HepG2 (cell line): ENCODE results near the gene TARP.

Source experiments
- ATAC-seq: fragments of 200-7000 bp; cut with Tn5 transposase; 3 replicates; pipeline ENCODE4 v1.9.1; 2020; ENCODE audit warnings: mild to moderate bottlenecking, moderate library complexity
- BruUV-seq: library from RNA; stranded (reverse); fragments of 400-500 nt; replicated peaks from 2 replicates; lab custom pipeline; 2021; lab: Mats Ljungman, UMichigan
- CTCF ChIA-PET: fragments of 300-600 bp; formaldehyde crosslinking; extraction: SDS; loops from one replicate; lab custom pipeline; 2021; ENCODE audit warnings: low total read pairs, inconsistent platforms, low intra/inter-chr PET ratio; lab: Yijun Ruan, JAX
- POLR2A ChIA-PET: fragments of 350-600 bp; sonication (Branson Sonifier 250); formaldehyde crosslinking; loops from one replicate; lab custom pipeline; 2020; ENCODE audit warnings: antibody characterized with exemption, inconsistent platforms; lab: Yijun Ruan, JAX
- DNase-seq: peaks from one replicate; pipeline ENCODE4 v3.0.0-alpha.2; 2015; ENCODE audit warnings: low spot score
- FAIRE-seq: peaks from 3 replicates; lab custom pipeline; 2011; peaks lifted over from hg19 to GRCh38; lab: Jason Lieb, UNC
- H2AFZ ChIP-seq: one replicate; pipeline ENCODE4 v1.6.1; 2011; ENCODE audit warnings: low read length, inconsistent platforms
- H3K27ac ChIP-seq: fragments of 300-600 bp; 3 replicates; pipeline ENCODE4 v1.8.0; 2011; ENCODE audit warnings: mixed run types, mild to moderate bottlenecking, mixed read lengths, low read length, inconsistent platforms; ENCODE audit not compliant: insufficient read depth; ENCODE audit errors: extremely low read length
- H3K27me3 ChIP-seq, 2 experiments: fragments of 200-600 bp in 1 of 2; 2 replicates in 1 of 2; 3 replicates in 1 of 2; pipeline versions ENCODE4 v1.6.0 to v1.8.0; 2011; ENCODE audit warnings: low read length in 2 of 2, mild to moderate bottlenecking in 2 of 2, moderate library complexity in 2 of 2, inconsistent platforms in 1 of 2; ENCODE audit not compliant: insufficient read depth in 2 of 2, control insufficient read depth in 1 of 2
- H3K36me3 ChIP-seq, 2 experiments: fragments of 200-600 bp in 1 of 2; replicated peaks in 1 of 2; 2 replicates in 1 of 2; 3 replicates in 1 of 2; pipeline versions ENCODE4 v1.5.1 to v1.8.0; 2011; ENCODE audit warnings: low read length in 2 of 2, inconsistent platforms in 1 of 2; ENCODE audit not compliant: insufficient read depth in 2 of 2, control insufficient read depth in 1 of 2
- H3K4me1 ChIP-seq: 2 replicates; pipeline ENCODE4 v1.5.1; 2012; ENCODE audit warnings: low read length, inconsistent platforms; ENCODE audit not compliant: insufficient read depth
- H3K4me2 ChIP-seq: 2 replicates; pipeline ENCODE4 v1.6.0; 2011; ENCODE audit warnings: low read depth, low read length, inconsistent platforms
- H3K4me3 ChIP-seq, 3 experiments: fragments of 200-600 bp in 1 of 3; sonication (generic), shearing (Covaris generic) in 1 of 3; replicated peaks in 1 of 3; 2 replicates each; pipeline ENCODE4 v1.5.1; 2011 to 2016; ENCODE audit warnings: low read length in 3 of 3, inconsistent platforms in 2 of 3, low read depth in 2 of 3, mild to moderate bottlenecking in 2 of 3, control low read depth in 1 of 3, mixed read lengths in 1 of 3; ENCODE audit not compliant: insufficient read depth in 1 of 3
- H3K79me2 ChIP-seq: one replicate; pipeline ENCODE4 v1.6.1; 2011; ENCODE audit warnings: low read length, inconsistent platforms; ENCODE audit not compliant: insufficient read depth
- H3K9ac ChIP-seq: 2 replicates; pipeline ENCODE4 v1.6.0; 2011; ENCODE audit warnings: mild to moderate bottlenecking, low read depth, low read length, inconsistent platforms; ENCODE audit not compliant: insufficient read depth
- H3K9me3 ChIP-seq: 2 replicates; pipeline ENCODE4 v1.5.1; 2012; ENCODE audit warnings: mild to moderate bottlenecking, low read length
- H4K20me1 ChIP-seq: 2 replicates; pipeline ENCODE4 v1.6.0; 2011; ENCODE audit warnings: inconsistent platforms, mild to moderate bottlenecking, low read length, moderate library complexity; ENCODE audit not compliant: insufficient read depth
- ESRRA ChIP-seq: sonication (generic); formaldehyde crosslinking; IDR thresholded peaks from 2 replicates; pipeline ENCODE4 v1.5.1; 2020; ENCODE audit warnings: mild to moderate bottlenecking, low read depth, missing genetic modification reagents
- FOXM1 ChIP-seq: sonication (generic); formaldehyde crosslinking; IDR thresholded peaks from 2 replicates; pipeline ENCODE4 v1.5.0; 2020; ENCODE audit warnings: missing genetic modification reagents
- HIVEP1 ChIP-seq: sonication (generic); formaldehyde crosslinking; IDR thresholded peaks from 2 replicates; pipeline ENCODE4 v1.4.0; 2020; ENCODE audit warnings: mild to moderate bottlenecking, missing genetic modification reagents
- NFATC3 ChIP-seq: sonication (generic); formaldehyde crosslinking; IDR thresholded peaks from 2 replicates; pipeline ENCODE4 v1.5.1; 2020; ENCODE audit warnings: mild to moderate bottlenecking, missing genetic modification reagents
- PITX1 ChIP-seq: sonication (generic); formaldehyde crosslinking; IDR thresholded peaks from 2 replicates; pipeline ENCODE4 v1.5.1; 2020; ENCODE audit warnings: mild to moderate bottlenecking, missing genetic modification reagents
- SNRNP70 ChIP-seq: fragments of 200-400 bp; formaldehyde crosslinking; IDR thresholded peaks from 2 replicates; pipeline ENCODE4 v1.6.1; 2017; ENCODE audit warnings: mild to moderate bottlenecking, low read depth, low read length, moderate library complexity
- ZNF292 ChIP-seq: sonication (generic); formaldehyde crosslinking; IDR thresholded peaks from 2 replicates; pipeline ENCODE4 v1.8.1; 2022; ENCODE audit warnings: mild to moderate bottlenecking, low read depth, missing genetic modification reagents, borderline replicate concordance
- ZNF703 ChIP-seq: sonication (generic); formaldehyde crosslinking; IDR thresholded peaks from 2 replicates; pipeline ENCODE4 v1.5.1; 2020; ENCODE audit warnings: missing genetic modification reagents, mild to moderate bottlenecking, moderate library complexity, borderline replicate concordance
- ZNF768 ChIP-seq: sonication (generic); formaldehyde crosslinking; IDR thresholded peaks from 2 replicates; pipeline ENCODE4 v1.4.0; 2020; ENCODE audit warnings: missing genetic modification reagents
- ZNF879 ChIP-seq: sonication (generic); formaldehyde crosslinking; IDR thresholded peaks from 2 replicates; pipeline ENCODE4 v1.8.1; 2023; ENCODE audit warnings: missing genetic modification reagents
- WGBS: methylation state at CpG from one replicate; pipeline ENCODE4 v1.1.6; 2017; ENCODE audit warnings: low lambda C conversion rate; 5-methylcytosine and 5-hydroxymethylcytosine counted together
- in situ Hi-C: cut with HindIII; loops from 2 replicates; pipeline ENCODE4 v1.10.0; 2017; ENCODE audit warnings: low pct_unique_long_range_greater_than_20kb; ENCODE audit not compliant: extremely low pct_ligation_motif_present
- intact Hi-C: fragments of 100-400 bp; cut with micrococcal nuclease; formaldehyde crosslinking; loops from one replicate; pipeline ENCODE4 v1.10.0; 2022; ENCODE audit not compliant: unreplicated experiment
- TF ChIP-seq, protein P1 (sequence below): sonication (generic); formaldehyde crosslinking; IDR thresholded peaks from 2 replicates; pipeline ENCODE4 v1.4.0; 2020; ENCODE audit warnings: missing genetic modification reagents, low read depth, mild to moderate bottlenecking, borderline replicate concordance
- TF ChIP-seq, protein P2 (sequence below): sonication (generic); formaldehyde crosslinking; IDR thresholded peaks from 2 replicates; pipeline ENCODE4 v1.5.0; 2020; ENCODE audit warnings: missing genetic modification reagents, mild to moderate bottlenecking, borderline replicate concordance
- TF ChIP-seq, protein P3 (sequence below): sonication (generic); formaldehyde crosslinking; conservative IDR thresholded peaks from 2 replicates; pipeline ENCODE4 v1.4.0; 2020; ENCODE audit warnings: missing genetic modification reagents
- TF ChIP-seq, protein P4 (sequence below): IDR thresholded peaks from 2 replicates; pipeline ENCODE4 v1.6.1; 2016
- TF ChIP-seq, protein P5 (sequence below): sonication (generic); formaldehyde crosslinking; IDR thresholded peaks from 2 replicates; pipeline ENCODE4 v1.9.0; 2021; ENCODE audit warnings: missing genetic modification reagents, mild to moderate bottlenecking, borderline replicate concordance

Gene TARP

DNA sequence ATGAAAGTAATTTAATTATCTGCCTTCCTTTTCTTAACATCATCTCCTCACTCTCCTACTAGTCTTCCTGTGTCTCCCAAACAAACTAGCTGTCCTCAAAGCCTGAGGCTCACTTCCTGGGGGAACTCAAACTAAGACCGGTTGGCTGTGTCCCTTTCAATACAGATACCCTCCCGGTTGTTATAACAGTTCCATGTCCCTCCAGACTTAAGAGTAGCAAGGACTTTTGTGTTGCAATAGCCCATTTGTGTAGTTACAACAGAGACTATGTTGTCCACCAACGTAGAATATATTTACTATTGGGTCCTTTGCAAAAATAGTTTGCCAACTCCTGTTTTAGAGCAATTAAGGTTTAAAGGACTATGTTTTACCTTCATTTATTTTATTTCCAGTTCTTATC, 8.6 kb upstream of the TARP start:
- CTCF ChIA-PET: no interaction called here
- POLR2A ChIA-PET: no interaction called here
- H3K9ac ChIP-seq: no peak overlapping the region
- TF ChIP-seq ZNF292 (CRISPR knock-in tag) (no peak), SNRNP70 (no peak), HIVEP1 (no peak), NFATC3 (no peak), ZNF703 (CRISPR knock-in tag) (no peak), ESRRA (CRISPR knock-in tag) (no peak), PITX1 (no peak), FOXM1 (no peak), ZNF879 (CRISPR knock-in tag) (no peak), ZNF768 (CRISPR knock-in tag) (no peak)
- TF ChIP-seq, protein P1, sequence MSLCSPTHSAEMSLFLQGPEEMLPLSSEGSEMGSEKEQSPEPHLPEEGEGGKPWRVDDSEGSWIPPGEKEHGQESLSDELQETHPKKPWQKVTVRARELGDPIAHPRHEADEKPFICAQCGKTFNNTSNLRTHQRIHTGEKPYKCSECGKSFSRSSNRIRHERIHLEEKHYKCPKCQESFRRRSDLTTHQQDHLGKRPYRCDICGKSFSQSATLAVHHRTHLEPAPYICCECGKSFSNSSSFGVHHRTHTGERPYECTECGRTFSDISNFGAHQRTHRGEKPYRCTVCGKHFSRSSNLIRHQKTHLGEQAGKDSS: no peak
- TF ChIP-seq, protein P2, sequence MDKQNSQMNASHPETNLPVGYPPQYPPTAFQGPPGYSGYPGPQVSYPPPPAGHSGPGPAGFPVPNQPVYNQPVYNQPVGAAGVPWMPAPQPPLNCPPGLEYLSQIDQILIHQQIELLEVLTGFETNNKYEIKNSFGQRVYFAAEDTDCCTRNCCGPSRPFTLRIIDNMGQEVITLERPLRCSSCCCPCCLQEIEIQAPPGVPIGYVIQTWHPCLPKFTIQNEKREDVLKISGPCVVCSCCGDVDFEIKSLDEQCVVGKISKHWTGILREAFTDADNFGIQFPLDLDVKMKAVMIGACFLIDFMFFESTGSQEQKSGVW (CRISPR knock-in tag): no peak
- TF ChIP-seq, protein P3, sequence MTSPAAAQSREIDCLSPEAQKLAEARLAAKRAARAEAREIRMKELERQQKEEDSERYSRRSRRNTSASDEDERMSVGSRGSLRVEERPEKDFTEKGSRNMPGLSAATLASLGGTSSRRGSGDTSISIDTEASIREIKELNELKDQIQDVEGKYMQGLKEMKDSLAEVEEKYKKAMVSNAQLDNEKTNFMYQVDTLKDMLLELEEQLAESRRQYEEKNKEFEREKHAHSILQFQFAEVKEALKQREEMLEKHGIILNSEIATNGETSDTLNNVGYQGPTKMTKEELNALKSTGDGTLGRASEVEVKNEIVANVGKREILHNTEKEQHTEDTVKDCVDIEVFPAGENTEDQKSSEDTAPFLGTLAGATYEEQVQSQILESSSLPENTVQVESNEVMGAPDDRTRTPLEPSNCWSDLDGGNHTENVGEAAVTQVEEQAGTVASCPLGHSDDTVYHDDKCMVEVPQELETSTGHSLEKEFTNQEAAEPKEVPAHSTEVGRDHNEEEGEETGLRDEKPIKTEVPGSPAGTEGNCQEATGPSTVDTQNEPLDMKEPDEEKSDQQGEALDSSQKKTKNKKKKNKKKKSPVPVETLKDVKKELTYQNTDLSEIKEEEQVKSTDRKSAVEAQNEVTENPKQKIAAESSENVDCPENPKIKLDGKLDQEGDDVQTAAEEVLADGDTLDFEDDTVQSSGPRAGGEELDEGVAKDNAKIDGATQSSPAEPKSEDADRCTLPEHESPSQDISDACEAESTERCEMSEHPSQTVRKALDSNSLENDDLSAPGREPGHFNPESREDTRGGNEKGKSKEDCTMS: no peak
- TF ChIP-seq, protein P4, sequence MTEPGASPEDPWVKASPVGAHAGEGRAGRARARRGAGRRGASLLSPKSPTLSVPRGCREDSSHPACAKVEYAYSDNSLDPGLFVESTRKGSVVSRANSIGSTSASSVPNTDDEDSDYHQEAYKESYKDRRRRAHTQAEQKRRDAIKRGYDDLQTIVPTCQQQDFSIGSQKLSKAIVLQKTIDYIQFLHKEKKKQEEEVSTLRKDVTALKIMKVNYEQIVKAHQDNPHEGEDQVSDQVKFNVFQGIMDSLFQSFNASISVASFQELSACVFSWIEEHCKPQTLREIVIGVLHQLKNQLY (CRISPR knock-in tag): no peak
- TF ChIP-seq, protein P5, sequence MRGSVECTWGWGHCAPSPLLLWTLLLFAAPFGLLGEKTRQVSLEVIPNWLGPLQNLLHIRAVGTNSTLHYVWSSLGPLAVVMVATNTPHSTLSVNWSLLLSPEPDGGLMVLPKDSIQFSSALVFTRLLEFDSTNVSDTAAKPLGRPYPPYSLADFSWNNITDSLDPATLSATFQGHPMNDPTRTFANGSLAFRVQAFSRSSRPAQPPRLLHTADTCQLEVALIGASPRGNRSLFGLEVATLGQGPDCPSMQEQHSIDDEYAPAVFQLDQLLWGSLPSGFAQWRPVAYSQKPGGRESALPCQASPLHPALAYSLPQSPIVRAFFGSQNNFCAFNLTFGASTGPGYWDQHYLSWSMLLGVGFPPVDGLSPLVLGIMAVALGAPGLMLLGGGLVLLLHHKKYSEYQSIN: no peak
- TF ChIP-seq, all 625 proteins: peak for 0
- 1% methylated on average over 3 of the region's 3 CpGs for WGBS
- Histone ChIP-seq H3K36me3 (no peaks in the 10 kb centered on the region), H3K79me2 (no peaks in the 10 kb centered on the region), H2AFZ (no peak overlapping the region), H3K4me2 (no peak overlapping the region), H4K20me1 (no peaks in the 10 kb centered on the region), H3K4me3 (no peak overlapping the region), H3K27me3 (0 out of 5 replicates have a peak, but pooled peaks cover 0 to 3% of the 10 kb centered on the region in 2 experiments), H3K9me3 (no peaks in the 10 kb centered on the region), H3K27ac (no peak overlapping the region), H3K4me1 (no peaks in the 10 kb centered on the region)
- intact Hi-C loops: no loop called here
- ATAC-seq (no peak), FAIRE-seq (no peak), DNase-seq (no peak)
- no TSS peak for BruUV-seq
- in situ Hi-C loops: no loop called here
